Measurements from ENCODE around the gene RPTOR.

DNA sequence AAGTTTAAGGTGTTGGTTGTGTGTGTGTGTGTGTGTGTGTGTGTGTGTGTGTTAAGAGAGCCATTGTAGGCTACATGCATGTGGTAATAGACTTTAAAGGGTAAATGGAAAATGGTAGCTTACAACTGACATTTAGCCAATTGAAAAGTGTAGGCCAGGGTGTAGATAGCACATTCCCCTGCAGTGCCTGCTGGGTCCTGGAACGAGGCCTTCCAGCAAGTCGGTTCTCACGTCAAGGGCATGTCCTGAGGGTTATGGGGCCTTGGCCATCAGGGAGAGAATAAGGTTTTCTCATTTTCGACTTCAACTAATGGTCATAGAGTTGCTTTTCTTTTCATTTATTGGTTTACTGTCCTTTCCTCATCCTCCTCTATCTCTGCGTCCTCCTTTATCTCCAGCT lies 65.1 kb downstream of the RPTOR start:
- TF ChIP-seq ZNF70 (CRISPR knock-in tag; IDR thresholded peaks at IDR 0.05) (no peak), CREB5 (CRISPR knock-in tag; IDR thresholded peaks at IDR 0.05; ENCODE audit: low read depth) (no peak), ZFP3 (CRISPR knock-in tag; IDR thresholded peaks at IDR 0.05) (no peak), ARNTL (CRISPR knock-in tag; IDR thresholded peaks at IDR 0.05; ENCODE audit: borderline replicate concordance, low read depth) (no peak), TOX (CRISPR knock-in tag; IDR thresholded peaks at IDR 0.05; ENCODE audit: borderline replicate concordance) (no peak), ZNF8 (CRISPR knock-in tag; IDR thresholded peaks at IDR 0.05) (no peak), ZFP30 (CRISPR knock-in tag; IDR thresholded peaks at IDR 0.05) (no peak)
- TF ChIP-seq, protein P1, sequence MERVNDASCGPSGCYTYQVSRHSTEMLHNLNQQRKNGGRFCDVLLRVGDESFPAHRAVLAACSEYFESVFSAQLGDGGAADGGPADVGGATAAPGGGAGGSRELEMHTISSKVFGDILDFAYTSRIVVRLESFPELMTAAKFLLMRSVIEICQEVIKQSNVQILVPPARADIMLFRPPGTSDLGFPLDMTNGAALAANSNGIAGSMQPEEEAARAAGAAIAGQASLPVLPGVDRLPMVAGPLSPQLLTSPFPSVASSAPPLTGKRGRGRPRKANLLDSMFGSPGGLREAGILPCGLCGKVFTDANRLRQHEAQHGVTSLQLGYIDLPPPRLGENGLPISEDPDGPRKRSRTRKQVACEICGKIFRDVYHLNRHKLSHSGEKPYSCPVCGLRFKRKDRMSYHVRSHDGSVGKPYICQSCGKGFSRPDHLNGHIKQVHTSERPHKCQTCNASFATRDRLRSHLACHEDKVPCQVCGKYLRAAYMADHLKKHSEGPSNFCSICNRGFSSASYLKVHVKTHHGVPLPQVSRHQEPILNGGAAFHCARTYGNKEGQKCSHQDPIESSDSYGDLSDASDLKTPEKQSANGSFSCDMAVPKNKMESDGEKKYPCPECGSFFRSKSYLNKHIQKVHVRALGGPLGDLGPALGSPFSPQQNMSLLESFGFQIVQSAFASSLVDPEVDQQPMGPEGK (CRISPR knock-in tag; IDR thresholded peaks at IDR 0.05; ENCODE audit: borderline replicate concordance): no peak

Data from SK-N-SH treated with all-trans-retinoic acid at 6 μM for 48 hours (cell line).